WTC11 (cell line): ENCODE measurements around the gene ASB13.

Experiments
- ESRRA ChIP-seq: sonication (generic); formaldehyde crosslinking; IDR thresholded peaks from 2 replicates; pipeline ENCODE4 v1.8.1; 2022; ENCODE audit warnings: mild to moderate bottlenecking, missing genetic modification reagents, borderline replicate concordance
- JUN ChIP-seq: sonication (generic); formaldehyde crosslinking; IDR thresholded peaks from 2 replicates; pipeline ENCODE4 v1.8.0; 2023; ENCODE audit warnings: mild to moderate bottlenecking, missing genetic modification reagents
- MYBL2 ChIP-seq: sonication (generic); formaldehyde crosslinking; IDR thresholded peaks from 2 replicates; pipeline ENCODE4 v1.8.1; 2023; ENCODE audit warnings: mild to moderate bottlenecking, moderate library complexity, missing genetic modification reagents
- SP1 ChIP-seq: sonication (generic); formaldehyde crosslinking; conservative IDR thresholded peaks from 2 replicates; pipeline ENCODE4 v1.8.1; 2022; ENCODE audit warnings: missing genetic modification reagents
- ZNF416 ChIP-seq: fragments of 250-450 bp; sonication (Bioruptor Pico); IDR thresholded peaks from 2 replicates; pipeline ENCODE4 v1.9.0; 2021; ENCODE audit warnings: mild to moderate bottlenecking, inconsistent platforms
- TF ChIP-seq, protein P1 (sequence below): fragments of 200-600 bp; IDR thresholded peaks from 2 replicates; pipeline ENCODE4 v1.8.0; 2022; ENCODE audit warnings: antibody characterized with exemption
- TF ChIP-seq, protein P2 (sequence below): sonication (generic); formaldehyde crosslinking; IDR thresholded peaks from 2 replicates; pipeline ENCODE4 v1.8.1; 2023; ENCODE audit warnings: mild to moderate bottlenecking, missing genetic modification reagents
- TF ChIP-seq, protein P3 (sequence below): sonication (generic); formaldehyde crosslinking; IDR thresholded peaks from 2 replicates; pipeline ENCODE4 v1.8.1; 2022; ENCODE audit warnings: mild to moderate bottlenecking, moderate library complexity, missing genetic modification reagents
- TF ChIP-seq, protein P4 (sequence below): fragments of 250-450 bp; sonication (Bioruptor Pico); IDR thresholded peaks from 2 replicates; pipeline ENCODE4 v2.1.2; 2022; ENCODE audit warnings: mild to moderate bottlenecking, moderate library complexity
- TF ChIP-seq, protein P5 (sequence below): sonication (generic); formaldehyde crosslinking; IDR thresholded peaks from 2 replicates; pipeline ENCODE4 v1.8.0; 2022; ENCODE audit warnings: mild to moderate bottlenecking, missing genetic modification reagents
- TF ChIP-seq, protein P6 (sequence below): sonication (generic); formaldehyde crosslinking; conservative IDR thresholded peaks from 2 replicates; pipeline ENCODE4 v1.8.1; 2022; ENCODE audit warnings: mild to moderate bottlenecking, missing genetic modification reagents
- TF ChIP-seq, protein P7 (sequence below): sonication (generic); formaldehyde crosslinking; IDR thresholded peaks from 2 replicates; pipeline ENCODE4 v1.8.1; 2023; ENCODE audit warnings: mild to moderate bottlenecking, missing genetic modification reagents, moderate library complexity
- TF ChIP-seq, protein P8 (sequence below): sonication (generic); formaldehyde crosslinking; IDR thresholded peaks from 2 replicates; pipeline ENCODE4 v1.8.1; 2022; ENCODE audit warnings: low read depth, mild to moderate bottlenecking, moderate library complexity, missing genetic modification reagents, borderline replicate concordance
- TF ChIP-seq, protein P9 (sequence below): fragments of 250-450 bp; sonication (Bioruptor Pico); IDR thresholded peaks from 2 replicates; pipeline ENCODE4 v1.9.0; 2021; ENCODE audit warnings: mild to moderate bottlenecking

DNA sequence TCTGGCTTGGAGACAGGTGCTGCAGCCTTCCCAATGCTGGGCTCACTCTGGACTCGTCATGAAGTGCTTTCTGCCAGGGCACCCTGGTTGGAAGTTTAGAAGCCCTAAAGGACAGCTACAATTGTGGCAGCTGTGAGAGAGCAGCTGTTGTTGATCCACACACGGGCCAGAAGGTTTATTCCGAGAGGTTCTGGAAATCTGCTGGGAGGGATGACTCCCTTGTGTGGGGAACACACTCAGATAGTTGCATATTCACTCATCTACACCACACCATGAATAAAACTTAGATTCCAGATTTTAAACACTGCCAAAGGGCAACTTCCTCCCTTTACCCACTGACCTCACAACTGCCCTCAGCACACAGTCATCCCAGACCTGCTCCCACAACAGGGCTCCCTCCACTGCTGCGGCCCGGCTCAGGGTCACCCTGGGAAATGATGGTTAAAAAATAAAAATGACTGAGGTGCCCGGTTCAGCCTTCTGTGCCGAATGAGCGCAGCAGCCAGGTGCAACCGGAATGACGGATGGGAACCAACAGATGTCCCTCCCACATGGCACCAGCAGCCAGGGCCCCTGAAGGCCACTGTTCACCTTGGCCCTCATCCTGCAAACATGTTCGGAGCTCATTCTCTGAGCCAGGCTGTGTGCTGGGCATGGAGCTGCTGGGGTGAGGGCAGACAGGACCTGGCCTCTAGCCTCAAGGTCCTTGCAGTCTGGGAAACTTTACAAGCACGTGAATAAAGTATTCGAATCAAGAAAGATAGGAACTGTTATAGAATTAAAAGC is 40.2 kb downstream of the ASB13 start:
- TF ChIP-seq, protein P1, sequence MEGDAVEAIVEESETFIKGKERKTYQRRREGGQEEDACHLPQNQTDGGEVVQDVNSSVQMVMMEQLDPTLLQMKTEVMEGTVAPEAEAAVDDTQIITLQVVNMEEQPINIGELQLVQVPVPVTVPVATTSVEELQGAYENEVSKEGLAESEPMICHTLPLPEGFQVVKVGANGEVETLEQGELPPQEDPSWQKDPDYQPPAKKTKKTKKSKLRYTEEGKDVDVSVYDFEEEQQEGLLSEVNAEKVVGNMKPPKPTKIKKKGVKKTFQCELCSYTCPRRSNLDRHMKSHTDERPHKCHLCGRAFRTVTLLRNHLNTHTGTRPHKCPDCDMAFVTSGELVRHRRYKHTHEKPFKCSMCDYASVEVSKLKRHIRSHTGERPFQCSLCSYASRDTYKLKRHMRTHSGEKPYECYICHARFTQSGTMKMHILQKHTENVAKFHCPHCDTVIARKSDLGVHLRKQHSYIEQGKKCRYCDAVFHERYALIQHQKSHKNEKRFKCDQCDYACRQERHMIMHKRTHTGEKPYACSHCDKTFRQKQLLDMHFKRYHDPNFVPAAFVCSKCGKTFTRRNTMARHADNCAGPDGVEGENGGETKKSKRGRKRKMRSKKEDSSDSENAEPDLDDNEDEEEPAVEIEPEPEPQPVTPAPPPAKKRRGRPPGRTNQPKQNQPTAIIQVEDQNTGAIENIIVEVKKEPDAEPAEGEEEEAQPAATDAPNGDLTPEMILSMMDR: no peak
- TF ChIP-seq ESRRA (CRISPR knock-in tag) (no peak), MYBL2 (no peak), JUN (CRISPR knock-in tag) (no peak), SP1 (CRISPR knock-in tag) (no peak), ZNF416 (no peak)
- TF ChIP-seq, protein P2, sequence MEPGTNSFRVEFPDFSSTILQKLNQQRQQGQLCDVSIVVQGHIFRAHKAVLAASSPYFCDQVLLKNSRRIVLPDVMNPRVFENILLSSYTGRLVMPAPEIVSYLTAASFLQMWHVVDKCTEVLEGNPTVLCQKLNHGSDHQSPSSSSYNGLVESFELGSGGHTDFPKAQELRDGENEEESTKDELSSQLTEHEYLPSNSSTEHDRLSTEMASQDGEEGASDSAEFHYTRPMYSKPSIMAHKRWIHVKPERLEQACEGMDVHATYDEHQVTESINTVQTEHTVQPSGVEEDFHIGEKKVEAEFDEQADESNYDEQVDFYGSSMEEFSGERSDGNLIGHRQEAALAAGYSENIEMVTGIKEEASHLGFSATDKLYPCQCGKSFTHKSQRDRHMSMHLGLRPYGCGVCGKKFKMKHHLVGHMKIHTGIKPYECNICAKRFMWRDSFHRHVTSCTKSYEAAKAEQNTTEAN (CRISPR knock-in tag): no peak
- TF ChIP-seq, protein P3, sequence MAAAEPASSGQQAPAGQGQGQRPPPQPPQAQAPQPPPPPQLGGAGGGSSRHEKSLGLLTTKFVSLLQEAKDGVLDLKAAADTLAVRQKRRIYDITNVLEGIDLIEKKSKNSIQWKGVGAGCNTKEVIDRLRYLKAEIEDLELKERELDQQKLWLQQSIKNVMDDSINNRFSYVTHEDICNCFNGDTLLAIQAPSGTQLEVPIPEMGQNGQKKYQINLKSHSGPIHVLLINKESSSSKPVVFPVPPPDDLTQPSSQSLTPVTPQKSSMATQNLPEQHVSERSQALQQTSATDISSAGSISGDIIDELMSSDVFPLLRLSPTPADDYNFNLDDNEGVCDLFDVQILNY: no peak
- TF ChIP-seq, protein P4, sequence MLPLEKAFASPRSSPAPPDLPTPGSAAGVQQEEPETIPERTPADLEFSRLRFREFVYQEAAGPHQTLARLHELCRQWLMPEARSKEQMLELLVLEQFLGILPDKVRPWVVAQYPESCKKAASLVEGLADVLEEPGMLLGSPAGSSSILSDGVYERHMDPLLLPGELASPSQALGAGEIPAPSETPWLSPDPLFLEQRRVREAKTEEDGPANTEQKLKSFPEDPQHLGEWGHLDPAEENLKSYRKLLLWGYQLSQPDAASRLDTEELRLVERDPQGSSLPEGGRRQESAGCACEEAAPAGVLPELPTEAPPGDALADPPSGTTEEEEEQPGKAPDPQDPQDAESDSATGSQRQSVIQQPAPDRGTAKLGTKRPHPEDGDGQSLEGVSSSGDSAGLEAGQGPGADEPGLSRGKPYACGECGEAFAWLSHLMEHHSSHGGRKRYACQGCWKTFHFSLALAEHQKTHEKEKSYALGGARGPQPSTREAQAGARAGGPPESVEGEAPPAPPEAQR (CRISPR knock-in tag): no peak
- TF ChIP-seq, protein P5, sequence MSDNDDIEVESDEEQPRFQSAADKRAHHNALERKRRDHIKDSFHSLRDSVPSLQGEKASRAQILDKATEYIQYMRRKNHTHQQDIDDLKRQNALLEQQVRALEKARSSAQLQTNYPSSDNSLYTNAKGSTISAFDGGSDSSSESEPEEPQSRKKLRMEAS: no peak
- TF ChIP-seq, protein P6, sequence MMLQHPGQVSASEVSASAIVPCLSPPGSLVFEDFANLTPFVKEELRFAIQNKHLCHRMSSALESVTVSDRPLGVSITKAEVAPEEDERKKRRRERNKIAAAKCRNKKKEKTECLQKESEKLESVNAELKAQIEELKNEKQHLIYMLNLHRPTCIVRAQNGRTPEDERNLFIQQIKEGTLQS (CRISPR knock-in tag): no peak
- TF ChIP-seq, protein P7, sequence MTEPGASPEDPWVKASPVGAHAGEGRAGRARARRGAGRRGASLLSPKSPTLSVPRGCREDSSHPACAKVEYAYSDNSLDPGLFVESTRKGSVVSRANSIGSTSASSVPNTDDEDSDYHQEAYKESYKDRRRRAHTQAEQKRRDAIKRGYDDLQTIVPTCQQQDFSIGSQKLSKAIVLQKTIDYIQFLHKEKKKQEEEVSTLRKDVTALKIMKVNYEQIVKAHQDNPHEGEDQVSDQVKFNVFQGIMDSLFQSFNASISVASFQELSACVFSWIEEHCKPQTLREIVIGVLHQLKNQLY: no peak
- TF ChIP-seq, protein P8, sequence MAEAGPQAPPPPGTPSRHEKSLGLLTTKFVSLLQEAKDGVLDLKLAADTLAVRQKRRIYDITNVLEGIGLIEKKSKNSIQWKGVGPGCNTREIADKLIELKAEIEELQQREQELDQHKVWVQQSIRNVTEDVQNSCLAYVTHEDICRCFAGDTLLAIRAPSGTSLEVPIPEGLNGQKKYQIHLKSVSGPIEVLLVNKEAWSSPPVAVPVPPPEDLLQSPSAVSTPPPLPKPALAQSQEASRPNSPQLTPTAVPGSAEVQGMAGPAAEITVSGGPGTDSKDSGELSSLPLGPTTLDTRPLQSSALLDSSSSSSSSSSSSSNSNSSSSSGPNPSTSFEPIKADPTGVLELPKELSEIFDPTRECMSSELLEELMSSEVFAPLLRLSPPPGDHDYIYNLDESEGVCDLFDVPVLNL (CRISPR knock-in tag): no peak
- TF ChIP-seq, protein P9, sequence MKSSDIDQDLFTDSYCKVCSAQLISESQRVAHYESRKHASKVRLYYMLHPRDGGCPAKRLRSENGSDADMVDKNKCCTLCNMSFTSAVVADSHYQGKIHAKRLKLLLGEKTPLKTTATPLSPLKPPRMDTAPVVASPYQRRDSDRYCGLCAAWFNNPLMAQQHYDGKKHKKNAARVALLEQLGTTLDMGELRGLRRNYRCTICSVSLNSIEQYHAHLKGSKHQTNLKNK (CRISPR knock-in tag): no peak
